ENCODE measurements around the gene RTL10.

DNA sequence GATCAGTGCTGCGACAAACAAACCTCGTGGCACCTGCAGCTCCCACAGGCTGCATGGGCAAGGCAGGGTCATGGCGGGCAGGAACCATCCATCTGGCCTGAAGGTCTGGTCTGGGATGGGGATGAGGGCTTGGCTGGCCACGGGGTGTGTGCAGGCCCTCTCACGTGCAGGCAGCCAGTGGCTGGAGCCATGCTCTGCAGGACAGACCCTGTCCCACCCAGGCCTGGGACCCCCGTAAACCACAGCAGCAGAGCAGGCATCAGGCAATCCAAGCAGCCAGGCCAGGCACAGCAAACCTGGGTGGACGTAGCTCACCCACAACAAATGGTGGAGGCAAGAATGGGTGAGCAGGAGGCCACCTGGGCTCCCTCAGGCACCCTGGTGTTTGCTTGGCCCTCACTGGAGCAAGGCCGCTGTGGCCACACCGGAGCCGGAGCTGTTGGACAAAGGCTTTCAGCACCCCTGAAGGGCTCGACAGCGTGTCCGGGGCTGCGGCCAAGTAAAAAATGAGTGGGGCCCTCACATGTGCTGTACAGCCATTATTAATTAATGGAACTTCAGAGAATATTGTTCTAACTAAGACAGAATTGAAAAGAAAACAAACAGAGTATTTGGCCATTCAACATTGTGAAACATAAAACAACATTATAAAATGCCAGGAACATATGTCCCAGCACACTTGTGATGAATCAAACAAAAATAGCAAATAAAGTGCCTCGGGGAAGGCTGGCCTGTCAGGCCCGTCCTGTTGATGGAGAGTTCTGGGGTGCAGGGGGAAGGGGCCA, 24.0 kb upstream of the RTL10 start:
- TF ChIP-seq, protein P1, sequence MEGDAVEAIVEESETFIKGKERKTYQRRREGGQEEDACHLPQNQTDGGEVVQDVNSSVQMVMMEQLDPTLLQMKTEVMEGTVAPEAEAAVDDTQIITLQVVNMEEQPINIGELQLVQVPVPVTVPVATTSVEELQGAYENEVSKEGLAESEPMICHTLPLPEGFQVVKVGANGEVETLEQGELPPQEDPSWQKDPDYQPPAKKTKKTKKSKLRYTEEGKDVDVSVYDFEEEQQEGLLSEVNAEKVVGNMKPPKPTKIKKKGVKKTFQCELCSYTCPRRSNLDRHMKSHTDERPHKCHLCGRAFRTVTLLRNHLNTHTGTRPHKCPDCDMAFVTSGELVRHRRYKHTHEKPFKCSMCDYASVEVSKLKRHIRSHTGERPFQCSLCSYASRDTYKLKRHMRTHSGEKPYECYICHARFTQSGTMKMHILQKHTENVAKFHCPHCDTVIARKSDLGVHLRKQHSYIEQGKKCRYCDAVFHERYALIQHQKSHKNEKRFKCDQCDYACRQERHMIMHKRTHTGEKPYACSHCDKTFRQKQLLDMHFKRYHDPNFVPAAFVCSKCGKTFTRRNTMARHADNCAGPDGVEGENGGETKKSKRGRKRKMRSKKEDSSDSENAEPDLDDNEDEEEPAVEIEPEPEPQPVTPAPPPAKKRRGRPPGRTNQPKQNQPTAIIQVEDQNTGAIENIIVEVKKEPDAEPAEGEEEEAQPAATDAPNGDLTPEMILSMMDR (IDR thresholded peaks at IDR 0.05): no peak
- no peak for TF ChIP-seq TCF7L2 (IDR thresholded peaks at IDR 0.05; ENCODE audit: low read depth, low read length)
